Bronchial epithelial cell (primary cell): ENCODE data around the gene FBXO39. TPM values are rescaled to one million over a fixed set of nuclear protein-coding genes. Genes with fewer than 3 reads are reported as not detected.
"Not testable (repeated sequence)": the region's sequence is repeated elsewhere in the genome, so short reads cannot be mapped to it uniquely, and the experiment has no call there.

ENCODE experiments used
- DNase-seq: peaks from one replicate; pipeline ENCODE4 v3.0.0-alpha.2; 2010; ENCODE audit warnings: low read depth
- FAIRE-seq: peaks from 2 replicates; lab custom pipeline; 2011; peaks lifted over from hg19 to GRCh38; lab: Jason Lieb, UNC
- H3K27me3 ChIP-seq: 2 replicates; pipeline ENCODE4 v1.5.1; 2011; ENCODE audit warnings: low read length; ENCODE audit not compliant: control insufficient read depth, insufficient read depth
- H3K36me3 ChIP-seq: 2 replicates; pipeline ENCODE4 v1.5.1; 2011; ENCODE audit warnings: low read length; ENCODE audit not compliant: control insufficient read depth, insufficient read depth
- H3K4me3 ChIP-seq: 2 replicates; pipeline ENCODE4 v1.5.1; 2011; ENCODE audit warnings: mild to moderate bottlenecking, low read depth, low read length, control low read depth
- total RNA-seq: library from RNA; depleted of rRNA; stranded (reverse); fragments of >200 nt; gene quantifications from 2 replicates; pipeline ENCODE4 v1.2.1, GENCODE V29; 2014
- TF ChIP-seq, protein P1 (sequence below): IDR thresholded peaks from 2 replicates; pipeline ENCODE4 v1.5.1; 2011; ENCODE audit warnings: mild to moderate bottlenecking, moderate library complexity, low read length, control low read depth, inconsistent platforms; ENCODE audit not compliant: insufficient read depth, severe bottlenecking

The FBXO39 gene
- total RNA-seq, 1 donor from 2014 or later = not detected

DNA sequence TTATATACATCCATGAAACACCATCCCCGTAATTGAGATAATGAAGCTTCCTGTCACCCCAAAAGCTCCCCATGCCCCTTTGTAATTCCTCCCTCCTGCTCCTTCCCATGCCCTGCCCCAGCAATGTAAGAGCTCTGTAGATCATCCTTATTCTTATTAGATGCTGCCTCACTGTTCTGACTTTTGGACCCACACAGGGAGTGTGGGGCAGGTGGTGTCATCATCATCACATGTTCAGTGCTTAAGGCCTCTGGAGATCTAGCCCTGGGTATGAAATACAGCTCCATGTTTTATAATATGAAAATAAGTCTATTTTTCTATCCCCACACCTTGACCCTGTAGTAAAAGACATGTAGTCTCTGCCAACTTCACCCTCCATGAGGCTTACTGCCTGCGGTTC, 18.3 kb upstream of the FBXO39 start:
- TF ChIP-seq, protein P1, sequence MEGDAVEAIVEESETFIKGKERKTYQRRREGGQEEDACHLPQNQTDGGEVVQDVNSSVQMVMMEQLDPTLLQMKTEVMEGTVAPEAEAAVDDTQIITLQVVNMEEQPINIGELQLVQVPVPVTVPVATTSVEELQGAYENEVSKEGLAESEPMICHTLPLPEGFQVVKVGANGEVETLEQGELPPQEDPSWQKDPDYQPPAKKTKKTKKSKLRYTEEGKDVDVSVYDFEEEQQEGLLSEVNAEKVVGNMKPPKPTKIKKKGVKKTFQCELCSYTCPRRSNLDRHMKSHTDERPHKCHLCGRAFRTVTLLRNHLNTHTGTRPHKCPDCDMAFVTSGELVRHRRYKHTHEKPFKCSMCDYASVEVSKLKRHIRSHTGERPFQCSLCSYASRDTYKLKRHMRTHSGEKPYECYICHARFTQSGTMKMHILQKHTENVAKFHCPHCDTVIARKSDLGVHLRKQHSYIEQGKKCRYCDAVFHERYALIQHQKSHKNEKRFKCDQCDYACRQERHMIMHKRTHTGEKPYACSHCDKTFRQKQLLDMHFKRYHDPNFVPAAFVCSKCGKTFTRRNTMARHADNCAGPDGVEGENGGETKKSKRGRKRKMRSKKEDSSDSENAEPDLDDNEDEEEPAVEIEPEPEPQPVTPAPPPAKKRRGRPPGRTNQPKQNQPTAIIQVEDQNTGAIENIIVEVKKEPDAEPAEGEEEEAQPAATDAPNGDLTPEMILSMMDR = no peak
- DNase-seq = no peak
- FAIRE-seq = no peak
- Histone ChIP-seq H3K27me3 (no peaks in the 10 kb centered on the region), H3K36me3 (no peaks in the 10 kb centered on the region), H3K4me3 (no peak overlapping the region)

DNA sequence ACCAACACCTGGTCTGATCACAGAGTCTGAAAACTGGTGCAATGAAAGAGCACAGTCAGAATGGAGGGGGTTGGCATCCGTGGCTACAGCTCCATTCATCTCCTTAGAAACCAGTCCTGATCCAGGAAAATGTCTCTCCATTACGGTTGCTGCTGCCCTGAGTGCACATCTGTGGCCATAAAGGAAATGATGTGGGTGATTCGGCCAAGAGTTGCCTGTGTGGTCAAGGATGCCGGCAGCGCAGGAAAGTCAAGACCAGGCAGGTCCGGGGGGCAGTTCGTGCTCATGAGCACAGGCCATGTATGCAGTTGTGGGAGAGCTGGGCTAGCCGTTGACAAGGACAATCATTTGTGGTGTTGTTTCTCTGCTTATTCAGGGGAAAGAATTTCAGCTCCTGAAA, 14.2 kb upstream of the FBXO39 start:
- TF ChIP-seq, protein P1 = no peak
- Histone ChIP-seq H3K27me3 (no peaks in the 10 kb centered on the region), H3K36me3 (no peaks in the 10 kb centered on the region), H3K4me3 (no peak overlapping the region)
- DNase-seq = no peak
- FAIRE-seq = no peak

DNA sequence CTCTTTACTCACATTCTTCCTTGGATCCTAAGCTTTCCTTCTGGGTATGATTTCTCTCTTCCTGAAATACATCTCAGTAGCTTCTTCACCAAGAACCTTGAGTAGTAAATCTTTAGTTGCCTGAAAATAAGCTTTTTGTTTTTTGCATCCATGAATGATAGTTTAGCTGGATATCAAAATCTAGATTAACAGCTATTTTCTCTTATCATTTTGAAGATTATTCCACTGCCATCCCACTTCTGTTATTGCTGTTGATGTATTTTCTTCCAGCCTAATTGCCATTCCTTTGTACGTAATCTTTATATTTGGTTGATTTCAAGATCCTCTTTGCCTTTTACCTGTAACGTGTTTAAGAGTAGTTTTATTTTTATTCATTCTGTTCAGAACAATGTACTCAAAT, 7.6 kb upstream of the FBXO39 start:
- Histone ChIP-seq H3K36me3 (no peaks in the 10 kb centered on the region), H3K4me3 (no peak overlapping the region), H3K27me3 (no peaks in the 10 kb centered on the region)
- FAIRE-seq (no peak), DNase-seq (no peak)
- TF ChIP-seq, protein P1 = no peak

DNA sequence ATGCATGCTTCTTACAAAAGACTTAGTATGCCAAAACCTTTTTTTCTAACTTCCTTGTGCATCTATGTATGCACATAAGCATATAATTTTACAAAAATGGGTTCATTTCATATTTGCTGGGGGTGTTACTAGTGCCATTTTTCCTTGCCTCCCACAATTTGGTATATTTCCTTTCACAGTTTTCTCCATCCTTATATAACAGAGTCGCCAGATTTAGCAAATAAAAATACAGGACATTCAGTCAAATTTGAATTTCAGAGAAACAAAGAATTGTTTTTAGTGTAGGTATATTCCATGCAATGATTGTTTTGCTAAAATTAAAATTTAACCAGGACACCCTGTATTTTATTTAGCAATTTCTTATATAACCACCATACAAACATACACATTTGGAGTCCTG, 4.0 kb upstream of the FBXO39 start:
- H3K4me3 ChIP-seq = no peak overlapping the region
- no peak for DNase-seq
- TF ChIP-seq, protein P1 = no peak
- H3K27me3 ChIP-seq = peaks cover 9% of the 10 kb centered on the region
- H3K36me3 ChIP-seq = no peaks in the 10 kb centered on the region
- FAIRE-seq = no peak

DNA sequence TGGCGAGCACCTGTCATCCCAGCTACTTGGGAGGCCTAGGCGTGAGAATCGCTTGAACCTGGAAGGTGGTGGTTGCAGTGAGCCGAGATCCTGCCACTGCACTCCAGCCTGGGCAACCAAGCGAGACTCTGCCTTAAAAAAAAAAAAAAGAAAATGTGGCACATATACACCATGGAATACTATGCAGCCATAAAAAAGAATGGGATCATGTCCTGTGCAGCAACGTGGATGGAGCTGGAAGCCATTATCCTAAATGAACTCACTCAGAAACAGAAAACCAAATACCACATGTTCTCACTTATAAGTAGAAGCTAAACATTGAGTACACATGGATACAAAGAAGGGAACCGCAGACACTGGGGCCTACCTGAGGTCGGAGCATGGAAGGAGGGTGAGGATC, 1.1 kb upstream of the FBXO39 start:
- peaks cover 10% of the 10 kb centered on the region for H3K27me3 ChIP-seq
- H3K4me3 ChIP-seq, H3K36me3 ChIP-seq, FAIRE-seq, DNase-seq: not testable (repeated sequence)

DNA sequence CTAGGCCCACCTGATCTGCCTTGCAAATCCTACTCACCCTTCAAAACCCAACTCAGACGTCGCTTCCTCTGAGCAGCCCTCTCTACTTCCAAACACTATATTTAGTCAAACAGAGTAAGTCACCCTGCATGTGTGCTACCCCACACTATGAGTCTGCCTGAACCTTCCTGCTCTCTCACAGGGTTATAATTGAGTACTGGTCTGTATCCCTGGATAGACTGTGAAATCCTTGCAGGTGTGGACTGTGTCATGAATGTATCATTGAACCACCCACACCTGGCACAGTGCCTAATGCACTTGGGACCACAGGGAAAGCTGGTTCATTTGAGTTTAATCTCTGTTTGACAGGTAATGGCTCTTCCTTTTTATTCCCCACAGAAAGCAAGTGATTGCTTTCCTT, 3.4 kb downstream of the FBXO39 start:
- TF ChIP-seq, protein P1 = no peak
- no peak for FAIRE-seq
- peaks cover 10% of the 10 kb centered on the region for H3K27me3 ChIP-seq
- no peaks in the 10 kb centered on the region for H3K36me3 ChIP-seq
- no peak overlapping the region for H3K4me3 ChIP-seq
- DNase-seq = peak; percentile 57
